CD14-positive monocyte (primary cell): ENCODE results near the gene SGO1. TPM values are rescaled to one million over a fixed set of nuclear protein-coding genes. Genes with fewer than 3 reads are reported as not detected.

Source experiments
- DNase-seq, 3 donors: peaks; one replicate each; pipeline ENCODE4 v3.0.0-alpha.2; 2011 to 2022
- H2AFZ ChIP-seq: 2 replicates; pipeline ENCODE4 v1.6.0; 2012; ENCODE audit warnings: mild to moderate bottlenecking, low read depth, low read length, inconsistent platforms; ENCODE audit not compliant: insufficient read depth, poor library complexity, severe bottlenecking
- H3K27ac ChIP-seq, 2 donors: 1 replicate in 1 of 2; 2 replicates in 1 of 2; pipeline ENCODE4 v1.5.1; 2012 to 2013; ENCODE audit warnings: low read length in 2 of 2, control low read depth in 1 of 2, inconsistent platforms in 1 of 2, low read depth in 1 of 2, mild to moderate bottlenecking in 1 of 2
- H3K27me3 ChIP-seq, 2 donors: one replicate each; pipeline versions ENCODE4 v1.6.0 to v1.6.1; 2011 to 2013; ENCODE audit warnings: low read length in 2 of 2; ENCODE audit not compliant: control insufficient read depth in 2 of 2, insufficient read depth in 2 of 2
- H3K36me3 ChIP-seq, 2 donors: replicated peaks in 1 of 2; 1 replicate in 1 of 2; 2 replicates in 1 of 2; pipeline versions ENCODE4 v1.5.1 to v1.6.1; 2012 to 2013; ENCODE audit warnings: low read length in 2 of 2, control low read depth in 1 of 2, inconsistent platforms in 1 of 2, mild to moderate bottlenecking in 1 of 2; ENCODE audit not compliant: insufficient read depth in 2 of 2, control insufficient read depth in 1 of 2
- H3K4me1 ChIP-seq, 2 donors: 1 replicate in 1 of 2; 2 replicates in 1 of 2; pipeline versions ENCODE4 v1.5.1 to v1.6.1; 2012 to 2013; ENCODE audit warnings: low read length in 2 of 2, control low read depth in 1 of 2, inconsistent platforms in 1 of 2, mild to moderate bottlenecking in 1 of 2, moderate library complexity in 1 of 2; ENCODE audit not compliant: insufficient read depth in 2 of 2, control insufficient read depth in 1 of 2
- H3K4me2 ChIP-seq: replicated peaks from 2 replicates; pipeline ENCODE3; 2012; ENCODE audit warnings: low read length, moderate library complexity, mild to moderate bottlenecking; ENCODE audit not compliant: poor library complexity, severe bottlenecking; ENCODE audit errors: extremely low read depth
- H3K4me3 ChIP-seq, 3 experiments: fragments of 200-600 bp in 1 of 3; sonication (generic) in 1 of 3; replicated peaks in 1 of 3; 1 replicate in 2 of 3; 2 replicates in 1 of 3; pipeline ENCODE4 v1.5.1; 2011 to 2013; ENCODE audit warnings: low read length in 3 of 3, mild to moderate bottlenecking in 3 of 3, control low read depth in 2 of 3, low read depth in 2 of 3, inconsistent platforms in 1 of 3, moderate library complexity in 1 of 3
- H3K79me2 ChIP-seq: 2 replicates; pipeline ENCODE4 v1.6.0; 2012; ENCODE audit warnings: mild to moderate bottlenecking, control low read depth, inconsistent platforms, low read length, moderate library complexity; ENCODE audit not compliant: insufficient read depth
- H3K9ac ChIP-seq: 2 replicates; pipeline ENCODE4 v1.6.0; 2017; ENCODE audit warnings: low read length, mild to moderate bottlenecking; ENCODE audit not compliant: insufficient read depth, poor library complexity, severe bottlenecking
- H3K9me3 ChIP-seq, 2 donors: replicated peaks in 1 of 2; 1 replicate in 1 of 2; 2 replicates in 1 of 2; pipeline versions ENCODE4 v1.5.1 to v1.6.1; 2012 to 2013; ENCODE audit warnings: low read length in 2 of 2, control low read depth in 1 of 2; ENCODE audit not compliant: control insufficient read depth in 1 of 2, insufficient read depth in 1 of 2
- H4K20me1 ChIP-seq: 2 replicates; pipeline ENCODE4 v1.6.0; 2012; ENCODE audit warnings: mild to moderate bottlenecking, low read length, control low read depth, moderate library complexity; ENCODE audit not compliant: insufficient read depth
- H3K27ac Mint-ChIP-seq, 7 donors: one replicate each; pipeline ENCODE4 v1.8.0; 2020; ENCODE audit warnings: mild to moderate bottlenecking in 7 of 7, mixed read lengths in 7 of 7, moderate library complexity in 6 of 7, inconsistent platforms in 2 of 7
- H3K27me3 Mint-ChIP-seq, 3 donors: one replicate each; pipeline ENCODE4 v1.8.0; 2021 to 2022; ENCODE audit warnings: low read depth in 3 of 3, mild to moderate bottlenecking in 3 of 3, mixed read lengths in 3 of 3, moderate library complexity in 3 of 3, inconsistent platforms in 1 of 3
- H3K36me3 Mint-ChIP-seq, 2 donors: one replicate each; pipeline ENCODE4 v1.8.0; 2020; ENCODE audit warnings: mixed read lengths in 2 of 2, inconsistent platforms in 1 of 2, mild to moderate bottlenecking in 1 of 2
- H3K4me1 Mint-ChIP-seq: one replicate; pipeline ENCODE4 v1.8.0; 2020; ENCODE audit warnings: mild to moderate bottlenecking, mixed read lengths
- H3K4me3 Mint-ChIP-seq, 2 donors: one replicate each; pipeline ENCODE4 v1.8.0; 2020; ENCODE audit warnings: mild to moderate bottlenecking in 2 of 2, mixed read lengths in 2 of 2, moderate library complexity in 1 of 2
- H3K9me3 Mint-ChIP-seq, 7 donors: one replicate each; pipeline ENCODE4 v1.8.0; 2020 to 2022; ENCODE audit warnings: mixed read lengths in 7 of 7, mild to moderate bottlenecking in 6 of 7, moderate library complexity in 6 of 7, inconsistent platforms in 2 of 7
- WGBS: methylation state at CpG from one replicate; pipeline ENCODE4 v1.1.5; 2013; ENCODE audit warnings: missing lambda C conversion rate; ENCODE audit not compliant: insufficient coverage; 5-methylcytosine and 5-hydroxymethylcytosine counted together
- intact Hi-C, 2 donors: fragments of 100-400 bp; cut with micrococcal nuclease; formaldehyde crosslinking; loops; one replicate each; pipeline versions ENCODE4 v1.15.0 to v1.15.1; 2023
- polyA plus RNA-seq, 3 donors: library from polyadenylated mRNA; depleted of rRNA in 1 of 3; unstranded in 2 of 3; stranded (reverse) in 1 of 3; fragments of 300-500 nt in 2 of 3; fragments of >200 nt in 1 of 3; fragmentation: Illumina TruSeq in 2 of 3; gene quantifications; 1 replicate in 2 of 3; 2 replicates in 1 of 3; pipeline ENCODE4 v1.2.3, GENCODE V29; 2012 to 2021
- TF ChIP-seq, protein P1 (sequence below): fragments of 200-600 bp; IDR thresholded peaks from one replicate; pipeline ENCODE4 v1.8.0; 2022; ENCODE audit warnings: antibody characterized with exemption, mild to moderate bottlenecking

The SGO1 gene
- polyA plus RNA-seq, 3 donors: 0.07 to 0.42 (median 0.15) TPM

DNA sequence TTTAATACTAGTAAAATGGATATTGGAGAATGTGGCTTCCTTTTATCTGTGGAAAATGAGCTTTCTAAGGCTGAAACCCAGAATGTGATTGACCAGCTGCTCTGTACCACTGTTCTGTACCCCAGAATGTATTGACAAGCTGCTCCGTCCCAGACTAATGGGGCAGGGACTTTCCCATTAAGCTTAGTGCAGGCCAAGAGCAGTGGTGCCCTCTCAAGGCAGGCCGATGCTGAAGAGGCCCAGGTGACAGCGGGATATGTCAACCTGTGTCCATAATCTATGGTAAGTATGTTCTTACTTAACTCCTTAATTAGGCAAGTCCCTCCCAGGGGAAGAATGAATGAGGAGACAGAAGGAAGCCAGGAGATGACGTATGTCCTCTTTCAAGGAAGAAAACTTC, 31.1 kb downstream of the SGO1 start:
- no peak overlapping the region for H3K4me3 ChIP-seq
- intact Hi-C loops: no loop called here
- no peaks in the 10 kb centered on the region for H3K9me3 ChIP-seq
- peaks cover 3% of the 10 kb centered on the region for H3K4me1 Mint-ChIP-seq
- no peak overlapping the region for H3K27ac Mint-ChIP-seq
- no peaks in the 10 kb centered on the region for H3K27me3 Mint-ChIP-seq
- TF ChIP-seq, protein P1, sequence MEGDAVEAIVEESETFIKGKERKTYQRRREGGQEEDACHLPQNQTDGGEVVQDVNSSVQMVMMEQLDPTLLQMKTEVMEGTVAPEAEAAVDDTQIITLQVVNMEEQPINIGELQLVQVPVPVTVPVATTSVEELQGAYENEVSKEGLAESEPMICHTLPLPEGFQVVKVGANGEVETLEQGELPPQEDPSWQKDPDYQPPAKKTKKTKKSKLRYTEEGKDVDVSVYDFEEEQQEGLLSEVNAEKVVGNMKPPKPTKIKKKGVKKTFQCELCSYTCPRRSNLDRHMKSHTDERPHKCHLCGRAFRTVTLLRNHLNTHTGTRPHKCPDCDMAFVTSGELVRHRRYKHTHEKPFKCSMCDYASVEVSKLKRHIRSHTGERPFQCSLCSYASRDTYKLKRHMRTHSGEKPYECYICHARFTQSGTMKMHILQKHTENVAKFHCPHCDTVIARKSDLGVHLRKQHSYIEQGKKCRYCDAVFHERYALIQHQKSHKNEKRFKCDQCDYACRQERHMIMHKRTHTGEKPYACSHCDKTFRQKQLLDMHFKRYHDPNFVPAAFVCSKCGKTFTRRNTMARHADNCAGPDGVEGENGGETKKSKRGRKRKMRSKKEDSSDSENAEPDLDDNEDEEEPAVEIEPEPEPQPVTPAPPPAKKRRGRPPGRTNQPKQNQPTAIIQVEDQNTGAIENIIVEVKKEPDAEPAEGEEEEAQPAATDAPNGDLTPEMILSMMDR: no peak
- peaks cover 0 to under 1% of the 10 kb centered on the region in 2 donors for H3K4me1 ChIP-seq
- H3K4me3 Mint-ChIP-seq: no peak overlapping the region
- no peaks in the 10 kb centered on the region for H3K27me3 ChIP-seq
- 100% methylated on average over 1 of the region's 4 CpGs for WGBS
- no peak overlapping the region for H3K4me2 ChIP-seq
- H3K36me3 ChIP-seq: peaks cover 40 to 78% of the 10 kb centered on the region in 2 donors
- peaks cover 37 to 56% of the 10 kb centered on the region in 2 donors for H3K36me3 Mint-ChIP-seq
- no peaks in the 10 kb centered on the region for H4K20me1 ChIP-seq
- no peaks in the 10 kb centered on the region for H3K79me2 ChIP-seq
- peak overlapping the region in 1 of 2 donors; percentile 9 for H3K27ac ChIP-seq
- no peaks in the 10 kb centered on the region for H3K9me3 Mint-ChIP-seq
- H2AFZ ChIP-seq: no peak overlapping the region
- DNase-seq: no peak
- H3K9ac ChIP-seq: no peak overlapping the region

DNA sequence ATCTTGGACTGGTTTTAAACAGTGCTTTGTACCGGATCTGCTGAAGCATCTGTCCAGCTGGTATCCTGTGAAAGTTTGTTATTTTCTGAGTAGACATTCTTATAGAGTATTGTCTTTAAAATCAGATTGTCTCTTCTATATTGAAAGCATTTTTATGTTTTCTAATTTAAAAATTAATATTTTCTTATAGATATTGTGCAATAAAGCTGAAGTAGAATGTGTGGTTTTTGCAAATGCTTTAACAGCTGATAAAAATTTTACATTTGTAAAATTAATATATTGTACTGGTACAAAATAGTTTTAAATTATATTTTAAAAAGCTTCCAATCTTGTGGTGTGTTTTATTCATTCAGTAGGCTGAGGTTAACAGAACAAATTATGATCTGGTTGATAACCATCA, 31.9 kb downstream of the SGO1 start:
- no peaks in the 10 kb centered on the region for H3K27me3 Mint-ChIP-seq
- H3K4me1 ChIP-seq: no peaks in the 10 kb centered on the region

More for the DNA sequence above, 31.9 kb downstream of the SGO1 start:
- WGBS: no CpG with 5 or more reads among the region's 1 CpG
- intact Hi-C loops: no loop called here
- Histone ChIP-seq H3K9me3 (no peaks in the 10 kb centered on the region), H3K9ac (no peak overlapping the region), H4K20me1 (no peaks in the 10 kb centered on the region), H3K27ac (no peak overlapping the region), H2AFZ (no peak overlapping the region), H3K27me3 (no peaks in the 10 kb centered on the region), H3K4me3 (no peak overlapping the region), H3K36me3 (peaks cover 45 to 87% of the 10 kb centered on the region in 2 donors), H3K79me2 (no peaks in the 10 kb centered on the region), H3K4me2 (no peak overlapping the region)
- Mint-ChIP-seq H3K27ac (no peak overlapping the region), H3K9me3 (no peaks in the 10 kb centered on the region), H3K4me1 (no peaks in the 10 kb centered on the region), H3K4me3 (no peak overlapping the region), H3K36me3 (peaks cover 42 to 63% of the 10 kb centered on the region in 2 donors)
- DNase-seq: no peak
- TF ChIP-seq, protein P1: no peak
